ENCODE data around the gene SESN3.
"Not testable (repeated sequence)": the region's sequence is repeated elsewhere in the genome, so short reads cannot be mapped to it uniquely, and the experiment has no call there.

GRCh38 chr11:95251896-95252295 is 20.9 kb upstream of the SESN3 start:
- TF ChIP-seq, protein P1, sequence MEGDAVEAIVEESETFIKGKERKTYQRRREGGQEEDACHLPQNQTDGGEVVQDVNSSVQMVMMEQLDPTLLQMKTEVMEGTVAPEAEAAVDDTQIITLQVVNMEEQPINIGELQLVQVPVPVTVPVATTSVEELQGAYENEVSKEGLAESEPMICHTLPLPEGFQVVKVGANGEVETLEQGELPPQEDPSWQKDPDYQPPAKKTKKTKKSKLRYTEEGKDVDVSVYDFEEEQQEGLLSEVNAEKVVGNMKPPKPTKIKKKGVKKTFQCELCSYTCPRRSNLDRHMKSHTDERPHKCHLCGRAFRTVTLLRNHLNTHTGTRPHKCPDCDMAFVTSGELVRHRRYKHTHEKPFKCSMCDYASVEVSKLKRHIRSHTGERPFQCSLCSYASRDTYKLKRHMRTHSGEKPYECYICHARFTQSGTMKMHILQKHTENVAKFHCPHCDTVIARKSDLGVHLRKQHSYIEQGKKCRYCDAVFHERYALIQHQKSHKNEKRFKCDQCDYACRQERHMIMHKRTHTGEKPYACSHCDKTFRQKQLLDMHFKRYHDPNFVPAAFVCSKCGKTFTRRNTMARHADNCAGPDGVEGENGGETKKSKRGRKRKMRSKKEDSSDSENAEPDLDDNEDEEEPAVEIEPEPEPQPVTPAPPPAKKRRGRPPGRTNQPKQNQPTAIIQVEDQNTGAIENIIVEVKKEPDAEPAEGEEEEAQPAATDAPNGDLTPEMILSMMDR (conservative IDR thresholded peaks at IDR 0.05 in 1 of 2, IDR thresholded peaks at IDR 0.05 in 1 of 2; ENCODE audit: extremely low read depth in 1 of 2, insufficient read depth in 1 of 2, low read depth in 1 of 2, low read length in 2 of 2), result not testable (repeated sequence)
- not testable (repeated sequence) for TF ChIP-seq EZH2 (IDR thresholded peaks at IDR 0.05; ENCODE audit: borderline replicate concordance, low read length)

Data from mammary epithelial cell (primary cell).